HepG2 (cell line): ENCODE results near the gene ZNF284. TPM values are rescaled to one million over a fixed set of nuclear protein-coding genes. Genes with fewer than 3 reads are reported as not detected.

Source experiments
- DZIP1 ChIP-seq: sonication (generic); formaldehyde crosslinking; IDR thresholded peaks from 2 replicates; pipeline ENCODE4 v1.5.0; 2020; ENCODE audit warnings: mild to moderate bottlenecking, missing genetic modification reagents
- FOXC1 ChIP-seq: sonication (generic); formaldehyde crosslinking; IDR thresholded peaks from 2 replicates; pipeline ENCODE4 v1.8.0; 2022; ENCODE audit warnings: mild to moderate bottlenecking, missing genetic modification reagents, borderline replicate concordance
- NCOA5 ChIP-seq: sonication (generic); formaldehyde crosslinking; IDR thresholded peaks from 2 replicates; pipeline ENCODE4 v1.4.0; 2020; ENCODE audit warnings: missing genetic modification reagents
- PAF1 ChIP-seq: IDR thresholded peaks from 2 replicates; pipeline ENCODE4 v1.6.1; 2016; ENCODE audit warnings: missing genetic modification reagents, missing compliant biosample characterization
- PITX1 ChIP-seq: sonication (generic); formaldehyde crosslinking; IDR thresholded peaks from 2 replicates; pipeline ENCODE4 v1.5.1; 2020; ENCODE audit warnings: mild to moderate bottlenecking, missing genetic modification reagents
- TGIF2 ChIP-seq: IDR thresholded peaks from 2 replicates; pipeline ENCODE4 v1.6.1; 2016; ENCODE audit warnings: control low read depth, missing compliant biosample characterization
- ZHX1 ChIP-seq: sonication (generic); formaldehyde crosslinking; IDR thresholded peaks from 2 replicates; pipeline ENCODE4 v1.8.1; 2022; ENCODE audit warnings: low read depth, mild to moderate bottlenecking, missing genetic modification reagents
- ZNF18 ChIP-seq: sonication (generic); formaldehyde crosslinking; IDR thresholded peaks from 2 replicates; pipeline ENCODE4 v1.8.0; 2022; ENCODE audit warnings: mild to moderate bottlenecking, missing genetic modification reagents; ENCODE audit not compliant: insufficient replicate concordance
- ZNF343 ChIP-seq: sonication (generic); formaldehyde crosslinking; IDR thresholded peaks from 2 replicates; pipeline ENCODE4 v1.4.0; 2020; ENCODE audit warnings: mild to moderate bottlenecking, missing genetic modification reagents
- ZSCAN30 ChIP-seq: sonication (generic); formaldehyde crosslinking; IDR thresholded peaks from 2 replicates; pipeline ENCODE4 v1.5.0; 2020; ENCODE audit warnings: mild to moderate bottlenecking, missing genetic modification reagents
- polyA plus RNA-seq, 8 experiments: library from polyadenylated mRNA; depleted of rRNA in 3 of 8; stranded (reverse) in 7 of 8; unstranded in 1 of 8; fragments of >200 nt; fragmentation: Illumina TruSeq in 4 of 8; extraction: Trizol in 4 of 8; gene quantifications; 2 replicates each; pipeline versions ENCODE4 v1.2.1 to v1.2.3, GENCODE V29; 2011 to 2016; ENCODE audit warnings: low read depth in 4 of 8, missing spikeins in 1 of 8, mixed read lengths in 1 of 8; ENCODE audit not compliant: insufficient read depth in 1 of 8
- total RNA-seq, 5 experiments: library from RNA; depleted of rRNA; stranded (reverse); fragments of >200 nt; fragmentation: Illumina TruSeq; extraction: Trizol; gene quantifications; 2 replicates each; pipeline ENCODE4 v1.2.3, GENCODE V29; 2016; ENCODE audit warnings: low read depth in 1 of 5
- TF ChIP-seq, protein P1 (sequence below): sonication (generic); formaldehyde crosslinking; IDR thresholded peaks from 2 replicates; pipeline ENCODE4 v1.5.0; 2020; ENCODE audit warnings: missing genetic modification reagents
- TF ChIP-seq, protein P2 (sequence below): sonication (generic); formaldehyde crosslinking; IDR thresholded peaks from 2 replicates; pipeline ENCODE4 v1.4.0; 2020; ENCODE audit warnings: missing genetic modification reagents, low read depth, mild to moderate bottlenecking, borderline replicate concordance
- TF ChIP-seq, protein P3 (sequence below): sonication (generic); formaldehyde crosslinking; IDR thresholded peaks from 2 replicates; pipeline ENCODE4 v1.8.1; 2023; ENCODE audit warnings: missing genetic modification reagents, mild to moderate bottlenecking, borderline replicate concordance

Gene ZNF284
- total and polyA plus RNA-seq, 2 of the 13 experiments (the other 11 are each of a cell fraction or from before 2014, with no cell fraction given) = 1.2 to 2.3 TPM

GRCh38 chr19:44111910-44112463 is 40.0 kb downstream of the ZNF284 start (continued):
- TF ChIP-seq ZHX1 (CRISPR knock-in tag) = no peak
- TF ChIP-seq FOXC1 (CRISPR knock-in tag) = no peak
- no peak for TF ChIP-seq PITX1 (CRISPR knock-in tag)
- no peak for TF ChIP-seq TGIF2
- TF ChIP-seq, protein P1, sequence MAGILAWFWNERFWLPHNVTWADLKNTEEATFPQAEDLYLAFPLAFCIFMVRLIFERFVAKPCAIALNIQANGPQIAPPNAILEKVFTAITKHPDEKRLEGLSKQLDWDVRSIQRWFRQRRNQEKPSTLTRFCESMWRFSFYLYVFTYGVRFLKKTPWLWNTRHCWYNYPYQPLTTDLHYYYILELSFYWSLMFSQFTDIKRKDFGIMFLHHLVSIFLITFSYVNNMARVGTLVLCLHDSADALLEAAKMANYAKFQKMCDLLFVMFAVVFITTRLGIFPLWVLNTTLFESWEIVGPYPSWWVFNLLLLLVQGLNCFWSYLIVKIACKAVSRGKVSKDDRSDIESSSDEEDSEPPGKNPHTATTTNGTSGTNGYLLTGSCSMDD (CRISPR knock-in tag) = no peak
- no peak for TF ChIP-seq NCOA5 (CRISPR knock-in tag)
- TF ChIP-seq, protein P2, sequence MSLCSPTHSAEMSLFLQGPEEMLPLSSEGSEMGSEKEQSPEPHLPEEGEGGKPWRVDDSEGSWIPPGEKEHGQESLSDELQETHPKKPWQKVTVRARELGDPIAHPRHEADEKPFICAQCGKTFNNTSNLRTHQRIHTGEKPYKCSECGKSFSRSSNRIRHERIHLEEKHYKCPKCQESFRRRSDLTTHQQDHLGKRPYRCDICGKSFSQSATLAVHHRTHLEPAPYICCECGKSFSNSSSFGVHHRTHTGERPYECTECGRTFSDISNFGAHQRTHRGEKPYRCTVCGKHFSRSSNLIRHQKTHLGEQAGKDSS (CRISPR knock-in tag) = no peak
- TF ChIP-seq ZNF343 = no peak
- TF ChIP-seq, protein P3, sequence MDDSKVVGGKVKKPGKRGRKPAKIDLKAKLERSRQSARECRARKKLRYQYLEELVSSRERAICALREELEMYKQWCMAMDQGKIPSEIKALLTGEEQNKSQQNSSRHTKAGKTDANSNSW (CRISPR knock-in tag) = no peak
- no peak for TF ChIP-seq DZIP1 (CRISPR knock-in tag)
- TF ChIP-seq ZNF18 (CRISPR knock-in tag) = no peak
- no peak for TF ChIP-seq ZSCAN30 (CRISPR knock-in tag)
- no peak for TF ChIP-seq PAF1 (CRISPR knock-in tag)
- TF ChIP-seq, all 625 proteins: peak for 0
